HEK293 (cell line): ENCODE data around the gene IFIH1.

Experiments
- BCL11A ChIP-seq: fragments of 450-650 bp; formaldehyde crosslinking; IDR thresholded peaks from 2 replicates; pipeline ENCODE4 v1.5.1; 2016; ENCODE audit warnings: low read depth, missing biosample characterization, missing genetic modification characterization
- CTCF ChIP-seq: fragments of 450-650 bp; formaldehyde crosslinking; IDR thresholded peaks from 2 replicates; pipeline ENCODE4 v1.5.1; 2016; ENCODE audit warnings: missing biosample characterization, missing genetic modification characterization
- HOXD13 ChIP-seq: sonication (generic); formaldehyde crosslinking; IDR thresholded peaks from 2 replicates; pipeline ENCODE4 v1.8.0; 2022; ENCODE audit warnings: missing genetic modification reagents, borderline replicate concordance
- PRDM1 ChIP-seq: fragments of 450-650 bp; formaldehyde crosslinking; IDR thresholded peaks from 2 replicates; pipeline ENCODE4; 2016; ENCODE audit warnings: missing biosample characterization, missing genetic modification characterization
- PRDM4 ChIP-seq: fragments of 450-650 bp; formaldehyde crosslinking; IDR thresholded peaks from 2 replicates; pipeline ENCODE4 v1.5.1; 2017; ENCODE audit warnings: missing biosample characterization, missing genetic modification characterization
- REST ChIP-seq: fragments of 450-650 bp; formaldehyde crosslinking; IDR thresholded peaks from 2 replicates; pipeline ENCODE4 v1.5.1; 2016; ENCODE audit warnings: missing biosample characterization, missing genetic modification characterization
- TCF7L2 ChIP-seq: IDR thresholded peaks from 2 replicates; pipeline ENCODE4 v1.6.1; 2011; ENCODE audit warnings: low read depth, mild to moderate bottlenecking, inconsistent platforms, low read length, moderate library complexity, borderline replicate concordance
- ZBTB20 ChIP-seq: fragments of 450-650 bp; formaldehyde crosslinking; IDR thresholded peaks from 2 replicates; pipeline ENCODE4 v1.5.1; 2016; ENCODE audit warnings: missing biosample characterization, missing genetic modification characterization
- ZFHX2 ChIP-seq: fragments of 450-650 bp; formaldehyde crosslinking; conservative IDR thresholded peaks from 2 replicates; pipeline ENCODE4 v1.5.1; 2016; ENCODE audit warnings: missing biosample characterization, missing genetic modification characterization
- ZNF239 ChIP-seq: fragments of 450-650 bp; formaldehyde crosslinking; IDR thresholded peaks from 2 replicates; pipeline ENCODE4 v1.5.1; 2016; ENCODE audit warnings: missing biosample characterization, missing genetic modification characterization
- ZNF311 ChIP-seq: fragments of 450-650 bp; formaldehyde crosslinking; IDR thresholded peaks from 2 replicates; pipeline ENCODE4 v1.5.1; 2017; ENCODE audit warnings: missing biosample characterization, missing genetic modification characterization, borderline replicate concordance
- ZNF544 ChIP-seq: fragments of 450-650 bp; formaldehyde crosslinking; IDR thresholded peaks from 2 replicates; pipeline ENCODE4 v1.5.0; 2017; ENCODE audit warnings: missing biosample characterization, missing genetic modification characterization
- ZNF561 ChIP-seq: fragments of 450-650 bp; IDR thresholded peaks from 2 replicates; pipeline ENCODE4 v1.5.1; 2018; ENCODE audit warnings: missing biosample characterization, missing genetic modification characterization, borderline replicate concordance
- ZNF610 ChIP-seq: fragments of 450-650 bp; formaldehyde crosslinking; IDR thresholded peaks from 2 replicates; pipeline ENCODE4 v1.5.1; 2016; ENCODE audit warnings: missing biosample characterization, missing genetic modification characterization, borderline replicate concordance

GRCh38 chr2:162328424-162329157, 10.1 kb upstream of the IFIH1 start:
- no peak for TF ChIP-seq PRDM4 (tag by site-specific recombination)
- no peak for TF ChIP-seq HOXD13 (CRISPR knock-in tag)
- no peak for TF ChIP-seq PRDM1 (tag by site-specific recombination)
- TF ChIP-seq ZNF544 (tag by site-specific recombination): no peak
- no peak for TF ChIP-seq CTCF (tag by site-specific recombination)
- TF ChIP-seq ZNF239 (tag by site-specific recombination): no peak
- no peak for TF ChIP-seq ZNF561 (tag by site-specific recombination)
- no peak for TF ChIP-seq BCL11A (tag by site-specific recombination)
- no peak for TF ChIP-seq TCF7L2
- TF ChIP-seq REST (tag by site-specific recombination): no peak
- TF ChIP-seq ZBTB20 (tag by site-specific recombination): no peak
- no peak for TF ChIP-seq ZNF311 (tag by site-specific recombination)
- TF ChIP-seq ZFHX2 (tag by site-specific recombination): no peak
- no peak for TF ChIP-seq ZNF610 (tag by site-specific recombination)
